HepG2 (cell line): ENCODE results near the gene ARHGAP5. TPM values are rescaled to one million over a fixed set of nuclear protein-coding genes. Genes with fewer than 3 reads are reported as not detected.

ENCODE experiments used
- ARHGAP35 ChIP-seq: sonication (generic); formaldehyde crosslinking; IDR thresholded peaks from 2 replicates; pipeline ENCODE4 v1.9.0; 2022; ENCODE audit warnings: mild to moderate bottlenecking, inconsistent platforms, moderate library complexity, missing genetic modification reagents, borderline replicate concordance
- ARID2 ChIP-seq: sonication (generic); formaldehyde crosslinking; IDR thresholded peaks from 2 replicates; pipeline ENCODE4 v1.8.1; 2022; ENCODE audit warnings: mild to moderate bottlenecking, missing genetic modification reagents, borderline replicate concordance
- CAMTA2 ChIP-seq: sonication (generic); formaldehyde crosslinking; IDR thresholded peaks from 2 replicates; pipeline ENCODE4 v1.4.0; 2020; ENCODE audit warnings: mild to moderate bottlenecking, missing genetic modification reagents, borderline replicate concordance
- CENPX ChIP-seq: sonication (generic); formaldehyde crosslinking; IDR thresholded peaks from 2 replicates; pipeline ENCODE4 v1.9.0; 2021; ENCODE audit warnings: mild to moderate bottlenecking, missing genetic modification reagents, moderate library complexity
- DNMT3B ChIP-seq: conservative IDR thresholded peaks from 2 replicates; pipeline ENCODE4 v1.6.1; 2016; ENCODE audit warnings: missing biosample characterization, control low read depth
- ELF3 ChIP-seq: IDR thresholded peaks from 2 replicates; pipeline ENCODE4 v1.6.1; 2016; ENCODE audit warnings: missing genetic modification reagents, missing compliant biosample characterization
- JUNB ChIP-seq: sonication (generic); formaldehyde crosslinking; IDR thresholded peaks from 2 replicates; pipeline ENCODE4 v1.8.0; 2022; ENCODE audit warnings: missing genetic modification reagents, mild to moderate bottlenecking, borderline replicate concordance
- MLLT10 ChIP-seq: sonication (generic); formaldehyde crosslinking; IDR thresholded peaks from 2 replicates; pipeline ENCODE4 v1.4.0; 2020; ENCODE audit warnings: missing genetic modification reagents
- NRL ChIP-seq: sonication (generic); formaldehyde crosslinking; IDR thresholded peaks from 2 replicates; pipeline ENCODE4 v1.5.0; 2020; ENCODE audit warnings: missing genetic modification reagents, mild to moderate bottlenecking, moderate library complexity, borderline replicate concordance
- PHF5A ChIP-seq: IDR thresholded peaks from one replicate; pipeline ENCODE4 v1.6.1; 2018; ENCODE audit warnings: low read depth, missing genetic modification reagents; ENCODE audit not compliant: unreplicated experiment
- PLRG1 ChIP-seq: fragments of 450-650 bp; conservative IDR thresholded peaks from 2 replicates; pipeline ENCODE4 v1.6.1; 2016
- ZNF615 ChIP-seq: sonication (generic); formaldehyde crosslinking; IDR thresholded peaks from 2 replicates; pipeline ENCODE4 v1.5.0; 2020; ENCODE audit warnings: mild to moderate bottlenecking, missing genetic modification reagents, borderline replicate concordance
- ZNF724P ChIP-seq: sonication (generic); formaldehyde crosslinking; IDR thresholded peaks from 2 replicates; pipeline ENCODE4 v1.8.0; 2022; ENCODE audit warnings: missing genetic modification reagents, borderline replicate concordance
- ZNF841 ChIP-seq: sonication (generic); formaldehyde crosslinking; IDR thresholded peaks from 2 replicates; pipeline ENCODE4 v1.8.1; 2023; ENCODE audit warnings: missing genetic modification reagents, borderline replicate concordance
- polyA plus RNA-seq, 8 experiments: library from polyadenylated mRNA; depleted of rRNA in 3 of 8; stranded (reverse) in 7 of 8; unstranded in 1 of 8; fragments of >200 nt; fragmentation: Illumina TruSeq in 4 of 8; extraction: Trizol in 4 of 8; gene quantifications; 2 replicates each; pipeline versions ENCODE4 v1.2.1 to v1.2.3, GENCODE V29; 2011 to 2016; ENCODE audit warnings: low read depth in 4 of 8, missing spikeins in 1 of 8, mixed read lengths in 1 of 8; ENCODE audit not compliant: insufficient read depth in 1 of 8
- total RNA-seq, 5 experiments: library from RNA; depleted of rRNA; stranded (reverse); fragments of >200 nt; fragmentation: Illumina TruSeq; extraction: Trizol; gene quantifications; 2 replicates each; pipeline ENCODE4 v1.2.3, GENCODE V29; 2016; ENCODE audit warnings: low read depth in 1 of 5
- TF ChIP-seq, protein P1 (sequence below): sonication (generic); formaldehyde crosslinking; IDR thresholded peaks from 2 replicates; pipeline ENCODE4 v1.5.0; 2020; ENCODE audit warnings: missing genetic modification reagents, mild to moderate bottlenecking, borderline replicate concordance
- TF ChIP-seq, protein P2 (sequence below): sonication (generic); formaldehyde crosslinking; IDR thresholded peaks from 2 replicates; pipeline ENCODE4 v1.5.0; 2020; ENCODE audit warnings: missing genetic modification reagents
- TF ChIP-seq, protein P3 (sequence below): sonication (generic); formaldehyde crosslinking; IDR thresholded peaks from 2 replicates; pipeline ENCODE4 v1.4.0; 2020; ENCODE audit warnings: missing genetic modification reagents
- TF ChIP-seq, protein P4 (sequence below): sonication (generic); formaldehyde crosslinking; IDR thresholded peaks from 2 replicates; pipeline ENCODE4 v1.5.0; 2020; ENCODE audit warnings: mild to moderate bottlenecking, missing genetic modification reagents
- TF ChIP-seq, protein P5 (sequence below): sonication (generic); formaldehyde crosslinking; IDR thresholded peaks from 2 replicates; pipeline ENCODE4 v1.5.0; 2020; ENCODE audit warnings: missing genetic modification reagents

The ARHGAP5 gene
- total and polyA plus RNA-seq, 2 of the 13 experiments (the other 11 are each of a cell fraction or from before 2014, with no cell fraction given) = 33.7 to 144 TPM

- TF ChIP-seq ARID2 (CRISPR knock-in tag) (peak; percentile 58; the same call in 1 of the 2 replicates), ZNF615 (peak; percentile 74; the same call in 1 of the 2 replicates), ZNF841 (CRISPR knock-in tag) (peak; percentile 88), CENPX (CRISPR knock-in tag) (no peak), ARHGAP35 (peak; percentile 99), MLLT10 (CRISPR knock-in tag) (no peak), NRL (CRISPR knock-in tag) (peak; percentile 96; the same call in 1 of the 2 replicates), PLRG1 (no peak), DNMT3B (CRISPR knock-in tag) (peak; percentile 94), ZNF724P (CRISPR knock-in tag) (peak; percentile 96; the same call in 1 of the 2 replicates), PHF5A (CRISPR knock-in tag) (peak; percentile 68), JUNB (CRISPR knock-in tag) (no peak), CAMTA2 (CRISPR knock-in tag) (peak; percentile 100), ELF3 (CRISPR knock-in tag) (peak; percentile 7; the same call in 1 of the 2 replicates)
- TF ChIP-seq, protein P1, sequence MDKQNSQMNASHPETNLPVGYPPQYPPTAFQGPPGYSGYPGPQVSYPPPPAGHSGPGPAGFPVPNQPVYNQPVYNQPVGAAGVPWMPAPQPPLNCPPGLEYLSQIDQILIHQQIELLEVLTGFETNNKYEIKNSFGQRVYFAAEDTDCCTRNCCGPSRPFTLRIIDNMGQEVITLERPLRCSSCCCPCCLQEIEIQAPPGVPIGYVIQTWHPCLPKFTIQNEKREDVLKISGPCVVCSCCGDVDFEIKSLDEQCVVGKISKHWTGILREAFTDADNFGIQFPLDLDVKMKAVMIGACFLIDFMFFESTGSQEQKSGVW (CRISPR knock-in tag) = peak; percentile 73; the same call in 1 of the 2 replicates
- TF ChIP-seq, protein P2, sequence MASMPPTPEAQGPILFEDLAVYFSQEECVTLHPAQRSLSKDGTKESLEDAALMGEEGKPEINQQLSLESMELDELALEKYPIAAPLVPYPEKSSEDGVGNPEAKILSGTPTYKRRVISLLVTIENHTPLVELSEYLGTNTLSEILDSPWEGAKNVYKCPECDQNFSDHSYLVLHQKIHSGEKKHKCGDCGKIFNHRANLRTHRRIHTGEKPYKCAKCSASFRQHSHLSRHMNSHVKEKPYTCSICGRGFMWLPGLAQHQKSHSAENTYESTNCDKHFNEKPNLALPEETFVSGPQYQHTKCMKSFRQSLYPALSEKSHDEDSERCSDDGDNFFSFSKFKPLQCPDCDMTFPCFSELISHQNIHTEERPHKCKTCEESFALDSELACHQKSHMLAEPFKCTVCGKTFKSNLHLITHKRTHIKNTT (CRISPR knock-in tag) = no peak
- TF ChIP-seq, protein P3, sequence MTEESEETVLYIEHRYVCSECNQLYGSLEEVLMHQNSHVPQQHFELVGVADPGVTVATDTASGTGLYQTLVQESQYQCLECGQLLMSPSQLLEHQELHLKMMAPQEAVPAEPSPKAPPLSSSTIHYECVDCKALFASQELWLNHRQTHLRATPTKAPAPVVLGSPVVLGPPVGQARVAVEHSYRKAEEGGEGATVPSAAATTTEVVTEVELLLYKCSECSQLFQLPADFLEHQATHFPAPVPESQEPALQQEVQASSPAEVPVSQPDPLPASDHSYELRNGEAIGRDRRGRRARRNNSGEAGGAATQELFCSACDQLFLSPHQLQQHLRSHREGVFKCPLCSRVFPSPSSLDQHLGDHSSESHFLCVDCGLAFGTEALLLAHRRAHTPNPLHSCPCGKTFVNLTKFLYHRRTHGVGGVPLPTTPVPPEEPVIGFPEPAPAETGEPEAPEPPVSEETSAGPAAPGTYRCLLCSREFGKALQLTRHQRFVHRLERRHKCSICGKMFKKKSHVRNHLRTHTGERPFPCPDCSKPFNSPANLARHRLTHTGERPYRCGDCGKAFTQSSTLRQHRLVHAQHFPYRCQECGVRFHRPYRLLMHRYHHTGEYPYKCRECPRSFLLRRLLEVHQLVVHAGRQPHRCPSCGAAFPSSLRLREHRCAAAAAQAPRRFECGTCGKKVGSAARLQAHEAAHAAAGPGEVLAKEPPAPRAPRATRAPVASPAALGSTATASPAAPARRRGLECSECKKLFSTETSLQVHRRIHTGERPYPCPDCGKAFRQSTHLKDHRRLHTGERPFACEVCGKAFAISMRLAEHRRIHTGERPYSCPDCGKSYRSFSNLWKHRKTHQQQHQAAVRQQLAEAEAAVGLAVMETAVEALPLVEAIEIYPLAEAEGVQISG (CRISPR knock-in tag) = peak; percentile 89
- TF ChIP-seq, protein P4, sequence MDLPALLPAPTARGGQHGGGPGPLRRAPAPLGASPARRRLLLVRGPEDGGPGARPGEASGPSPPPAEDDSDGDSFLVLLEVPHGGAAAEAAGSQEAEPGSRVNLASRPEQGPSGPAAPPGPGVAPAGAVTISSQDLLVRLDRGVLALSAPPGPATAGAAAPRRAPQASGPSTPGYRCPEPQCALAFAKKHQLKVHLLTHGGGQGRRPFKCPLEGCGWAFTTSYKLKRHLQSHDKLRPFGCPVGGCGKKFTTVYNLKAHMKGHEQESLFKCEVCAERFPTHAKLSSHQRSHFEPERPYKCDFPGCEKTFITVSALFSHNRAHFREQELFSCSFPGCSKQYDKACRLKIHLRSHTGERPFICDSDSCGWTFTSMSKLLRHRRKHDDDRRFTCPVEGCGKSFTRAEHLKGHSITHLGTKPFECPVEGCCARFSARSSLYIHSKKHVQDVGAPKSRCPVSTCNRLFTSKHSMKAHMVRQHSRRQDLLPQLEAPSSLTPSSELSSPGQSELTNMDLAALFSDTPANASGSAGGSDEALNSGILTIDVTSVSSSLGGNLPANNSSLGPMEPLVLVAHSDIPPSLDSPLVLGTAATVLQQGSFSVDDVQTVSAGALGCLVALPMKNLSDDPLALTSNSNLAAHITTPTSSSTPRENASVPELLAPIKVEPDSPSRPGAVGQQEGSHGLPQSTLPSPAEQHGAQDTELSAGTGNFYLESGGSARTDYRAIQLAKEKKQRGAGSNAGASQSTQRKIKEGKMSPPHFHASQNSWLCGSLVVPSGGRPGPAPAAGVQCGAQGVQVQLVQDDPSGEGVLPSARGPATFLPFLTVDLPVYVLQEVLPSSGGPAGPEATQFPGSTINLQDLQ (CRISPR knock-in tag) = no peak; the same call in 1 of the 2 replicates
- TF ChIP-seq, protein P5, sequence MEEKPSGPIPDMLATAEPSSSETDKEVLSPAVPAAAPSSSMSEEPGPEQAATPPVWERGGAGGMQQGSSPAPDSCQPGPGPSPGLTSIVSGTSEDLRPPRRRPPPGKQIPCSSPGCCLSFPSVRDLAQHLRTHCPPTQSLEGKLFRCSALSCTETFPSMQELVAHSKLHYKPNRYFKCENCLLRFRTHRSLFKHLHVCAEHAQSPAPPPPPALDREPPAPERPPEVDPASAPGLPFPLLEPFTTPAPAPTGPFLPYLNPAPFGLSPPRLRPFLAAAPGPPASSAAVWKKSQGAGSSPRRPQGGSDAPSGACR (CRISPR knock-in tag) = peak; percentile 98
Observed at GRCh38 chr14:32201193-32201815, 124.2 kb downstream of the ARHGAP5 start (continued).
